HG02885 (cell line): ENCODE results near the gene ASTL.

Experiments
- ATAC-seq: cut with Tn5 transposase; IDR thresholded peaks from one replicate; pipeline ENCODE4 v1.9.1; 2021; ENCODE audit warnings: mild to moderate bottlenecking; ENCODE audit not compliant: unreplicated experiment, poor library complexity

ASTL gene

DNA sequence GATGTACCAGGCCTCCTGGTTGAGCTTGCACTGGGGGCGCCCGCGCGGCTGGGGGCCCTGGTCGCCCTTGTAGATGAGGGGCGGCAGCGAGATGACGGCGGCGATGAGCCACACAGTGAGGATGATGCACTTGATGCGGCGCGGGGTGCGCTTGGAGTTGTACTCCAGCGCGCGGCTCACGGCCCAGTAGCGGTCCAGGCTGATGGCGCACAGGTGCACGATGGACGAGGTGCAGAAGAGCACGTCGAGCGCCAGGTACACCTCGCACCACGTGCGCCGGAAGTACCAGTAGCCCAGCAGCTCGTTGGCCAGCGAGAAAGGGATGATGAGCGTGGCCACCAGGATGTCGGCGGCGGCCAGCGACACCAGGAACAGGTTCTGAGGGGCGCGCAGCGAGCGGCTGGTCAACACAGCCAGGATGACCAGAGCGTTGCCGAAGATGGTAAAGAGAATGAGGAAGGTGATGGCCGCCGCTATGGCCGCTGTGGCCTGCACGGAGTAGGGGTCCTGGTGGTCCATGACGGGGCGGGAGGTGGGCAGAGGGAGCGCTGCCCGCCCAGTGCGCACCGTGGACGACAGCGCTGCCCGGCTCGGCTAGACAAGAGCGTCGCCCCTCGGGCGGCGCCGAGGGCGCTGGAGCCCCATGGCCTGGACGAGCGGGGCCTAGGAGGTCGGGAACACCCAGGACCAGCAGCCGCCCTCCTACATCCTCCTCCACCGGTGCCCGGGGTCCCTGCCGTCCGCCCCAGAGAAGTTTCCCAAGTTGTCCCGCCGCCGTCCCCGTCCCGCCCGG lies 22.5 kb downstream of the ASTL start:
- no peak for ATAC-seq

DNA sequence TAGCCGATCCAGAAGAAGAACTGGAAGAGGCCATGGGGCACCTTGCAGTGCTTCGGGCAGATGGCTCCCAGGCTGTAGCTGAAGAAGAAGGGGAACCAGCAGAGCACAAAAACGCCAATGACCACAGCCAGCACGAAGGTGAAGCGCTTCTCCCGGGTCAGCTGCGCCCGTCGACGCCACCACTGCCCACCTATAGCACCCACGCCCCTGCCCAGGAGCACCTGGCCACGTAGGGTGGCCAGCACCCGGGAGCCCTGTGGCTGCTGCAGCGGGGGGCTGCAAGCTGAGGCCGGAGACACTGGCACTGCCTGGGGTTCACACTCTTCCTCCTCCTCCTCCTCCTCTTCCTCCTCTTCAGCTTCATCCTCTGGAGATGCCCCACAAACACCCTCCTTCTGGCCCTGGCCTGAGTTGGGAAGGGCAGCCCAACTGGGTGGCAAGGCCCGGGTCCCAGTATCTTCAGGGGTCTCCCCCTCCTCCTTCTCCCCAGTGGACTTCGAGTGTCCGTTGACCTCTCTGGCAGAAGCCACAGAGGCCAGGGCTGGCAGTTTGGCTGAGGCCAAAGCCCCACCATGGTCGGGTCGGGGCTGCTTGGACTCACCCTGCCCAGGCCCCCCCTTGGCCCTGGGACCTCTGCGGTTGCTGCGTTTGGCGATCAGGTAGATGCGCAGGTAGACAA lies 23.3 kb downstream of the ASTL start:
- ATAC-seq: no peak

DNA sequence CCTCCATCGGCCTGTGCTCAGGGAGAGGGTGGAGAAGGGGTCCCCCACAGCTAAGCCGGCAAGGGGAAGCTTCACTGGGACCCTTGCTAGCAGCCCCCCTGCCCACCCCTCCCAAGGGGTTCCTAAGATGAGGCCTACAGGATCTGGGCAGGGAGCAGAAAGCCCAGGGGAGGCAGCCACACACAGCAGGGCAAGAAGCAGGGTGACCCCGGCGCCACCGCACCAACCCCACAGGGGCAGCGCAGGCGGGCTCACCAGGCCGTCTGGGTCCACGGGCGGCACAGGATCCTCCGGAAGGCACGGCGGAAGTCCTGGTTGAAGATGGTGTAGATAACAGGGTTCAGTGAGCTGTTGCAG lies 23.8 kb downstream of the ASTL start:
- ATAC-seq: no peak

DNA sequence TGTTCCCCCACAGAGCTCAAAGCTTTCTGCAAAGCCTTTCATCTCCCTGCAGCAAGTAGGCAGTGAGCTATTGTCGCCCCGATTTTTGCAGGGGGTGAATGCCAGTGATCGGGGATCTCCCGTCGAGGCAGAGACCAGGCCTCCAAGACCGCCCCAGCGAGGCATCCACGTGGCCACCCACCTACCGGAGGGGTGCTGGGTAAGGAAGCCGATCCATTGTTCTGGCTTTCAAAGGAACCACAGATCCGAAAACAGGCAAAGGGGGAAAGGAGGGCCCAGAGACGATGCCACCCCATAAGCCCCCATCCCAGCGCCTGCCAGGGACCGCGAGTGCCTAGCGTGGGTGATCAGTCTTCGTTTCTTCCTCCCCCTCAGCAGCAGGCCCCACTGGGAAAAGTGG lies 24.4 kb downstream of the ASTL start:
- ATAC-seq: no peak

DNA sequence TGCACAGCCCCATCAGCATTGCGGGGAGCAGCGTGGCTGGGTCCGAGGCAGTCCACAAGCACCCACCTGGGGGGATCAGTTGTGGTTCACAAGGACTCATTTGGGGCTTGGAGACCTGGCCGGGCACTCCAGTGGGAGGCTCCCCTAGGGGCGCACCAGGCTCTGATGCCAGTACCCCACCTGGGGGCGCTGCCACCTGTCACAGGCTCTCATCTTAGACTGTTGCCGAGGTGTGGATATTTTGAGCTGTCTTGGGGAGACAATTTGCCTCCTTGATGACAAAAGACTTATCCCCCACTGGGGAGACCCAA lies 25.0 kb downstream of the ASTL start:
- ATAC-seq: no peak

DNA sequence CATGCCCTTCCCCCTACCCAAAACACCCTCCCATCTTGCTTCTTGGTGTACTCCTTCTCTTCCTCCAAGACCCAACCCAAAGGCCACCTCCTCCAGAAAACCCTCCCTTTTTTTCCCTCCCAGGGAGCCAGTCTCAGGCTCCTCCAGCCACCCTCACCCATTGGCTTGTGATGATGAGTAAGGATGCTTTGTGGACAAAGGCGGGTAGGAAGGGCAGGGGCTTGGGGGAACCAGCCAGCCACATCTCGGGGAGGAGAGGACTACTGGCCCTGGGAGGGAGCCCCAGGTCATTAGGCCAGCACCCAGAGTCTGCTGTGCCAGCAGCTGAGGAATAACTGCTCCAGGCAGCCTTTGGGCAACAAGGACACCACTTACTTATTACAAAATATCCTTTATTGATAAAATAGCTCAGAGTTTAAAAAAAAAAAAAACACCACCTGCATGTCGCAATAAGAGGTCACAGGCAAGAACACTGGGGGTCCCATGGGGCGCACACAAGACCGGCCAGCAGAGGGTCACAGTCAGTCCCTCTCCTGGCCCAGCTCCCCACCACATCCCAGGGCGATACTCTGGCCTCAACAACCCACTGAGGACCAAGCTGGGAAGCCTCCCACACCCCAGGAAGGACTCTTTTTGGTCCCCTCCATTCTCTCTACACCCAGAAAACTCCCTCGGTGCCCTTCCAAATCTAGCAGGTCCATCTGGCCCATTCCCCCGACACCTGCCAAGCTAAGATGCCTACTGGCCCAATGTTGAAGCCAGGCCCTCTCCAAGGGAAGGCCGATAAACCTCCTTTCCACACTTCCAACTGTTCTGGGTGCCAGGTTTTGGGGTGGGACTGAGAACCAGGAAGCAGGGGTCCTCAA lies 25.6 kb downstream of the ASTL start:
- ATAC-seq: no peak

DNA sequence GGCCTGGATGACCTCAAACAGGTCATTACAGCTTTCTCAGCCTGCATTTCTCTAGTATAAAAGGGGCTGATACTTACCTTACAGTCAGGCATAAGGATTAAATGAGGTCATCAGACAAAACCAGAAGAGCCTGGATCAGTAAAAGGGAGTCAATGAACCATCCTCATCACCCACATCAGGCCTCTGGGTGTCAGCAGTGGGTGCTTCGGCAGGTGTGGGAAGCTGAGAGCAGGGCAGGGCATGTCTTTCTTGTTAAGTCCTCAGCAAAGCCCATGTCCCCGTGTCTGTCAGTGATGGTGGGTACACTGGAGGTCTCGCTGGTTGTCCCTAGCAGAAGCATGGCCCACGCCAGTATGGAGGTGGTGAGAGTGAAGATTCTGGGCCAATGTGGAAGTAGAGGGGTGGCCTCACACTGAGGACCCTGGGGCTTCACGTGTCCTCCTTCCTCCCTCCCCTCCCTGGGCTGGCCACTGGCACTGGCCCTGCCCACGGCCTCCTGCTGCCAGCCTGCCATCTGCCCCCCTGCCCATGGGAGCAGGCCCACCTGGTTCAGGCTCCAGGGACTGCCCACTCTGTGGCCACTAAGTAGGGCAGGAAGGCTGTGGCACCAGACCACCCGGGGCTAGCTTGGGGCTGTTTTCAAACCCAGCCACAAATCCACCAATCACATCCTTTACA lies 26.3 kb downstream of the ASTL start:
- ATAC-seq: no peak

DNA sequence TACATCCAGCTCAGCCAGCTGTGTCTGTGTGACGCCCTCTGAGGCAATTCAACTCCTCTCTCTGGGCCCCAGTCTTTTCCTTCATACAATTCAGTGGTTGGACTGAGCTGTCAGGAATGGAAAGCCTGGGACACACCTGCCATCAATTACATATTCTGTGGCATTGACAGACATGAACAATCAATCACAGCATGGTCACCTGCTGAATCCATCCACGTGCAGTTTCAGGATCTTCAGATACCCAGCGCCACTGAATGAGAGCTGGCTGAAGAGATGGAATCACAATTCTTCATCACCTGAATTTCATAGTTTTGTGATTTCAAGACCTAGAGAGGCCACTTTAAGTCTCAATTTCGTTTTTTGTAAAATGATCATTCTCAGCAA lies 27.1 kb downstream of the ASTL start:
- ATAC-seq: no peak

DNA sequence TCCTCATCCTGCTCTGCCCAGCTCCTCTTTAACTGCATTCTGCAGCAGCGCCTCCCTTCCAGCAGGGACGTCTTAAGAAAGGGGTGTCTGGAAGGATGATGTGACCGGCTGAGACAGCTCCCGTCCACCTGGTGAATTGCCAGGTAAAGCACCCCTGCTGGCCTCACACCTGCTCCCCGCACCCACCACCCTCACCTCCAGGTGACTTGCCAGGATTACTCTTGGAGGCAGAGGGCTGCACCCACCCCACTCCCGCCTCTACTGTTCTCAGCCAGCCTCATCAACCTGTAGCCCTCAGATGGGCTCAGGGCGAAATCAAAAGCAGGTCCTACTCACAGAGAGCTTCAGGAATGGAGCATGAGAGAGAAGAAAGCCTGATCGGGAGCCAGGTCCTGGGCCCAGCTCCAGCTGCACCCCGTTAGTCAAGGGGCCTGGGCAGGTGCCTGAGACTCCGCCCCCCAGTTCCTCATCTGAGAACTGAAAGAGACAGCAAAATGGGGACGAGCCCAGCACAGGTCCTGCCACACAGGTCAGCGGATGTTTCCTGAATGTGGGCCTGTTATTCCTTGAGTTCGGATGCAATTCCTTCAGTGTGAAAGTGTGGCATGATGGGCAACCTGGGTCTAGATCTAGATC lies 27.6 kb downstream of the ASTL start:
- ATAC-seq: no peak

DNA sequence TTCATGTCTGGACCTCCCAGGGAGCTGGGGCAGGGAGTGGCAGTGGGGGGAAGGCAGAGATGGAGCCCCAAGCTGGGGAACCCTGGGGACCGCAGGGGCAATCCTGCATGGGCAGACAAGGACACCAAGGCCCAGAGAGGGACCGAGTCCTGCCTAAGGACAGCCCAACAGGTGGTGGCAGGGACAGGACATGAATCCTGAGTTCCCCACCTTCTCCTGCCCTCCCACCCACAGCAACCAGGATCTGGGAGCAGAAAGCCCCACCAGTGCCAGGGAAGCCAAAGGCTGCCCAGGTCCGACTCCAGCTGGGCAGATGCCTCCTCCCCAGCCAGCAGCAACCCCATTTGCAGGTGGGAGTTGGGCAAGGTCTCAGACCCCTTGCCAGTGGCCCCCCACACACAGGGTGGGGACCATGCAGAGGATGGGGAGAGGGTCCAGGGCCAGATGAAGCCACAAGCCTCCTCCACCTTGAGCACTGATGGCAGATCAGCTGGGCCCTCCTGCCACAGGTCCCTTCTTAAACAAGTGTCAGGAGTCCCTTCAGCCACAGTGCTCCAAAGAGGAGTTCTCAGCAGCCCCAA lies 28.3 kb downstream of the ASTL start:
- no peak for ATAC-seq

DNA sequence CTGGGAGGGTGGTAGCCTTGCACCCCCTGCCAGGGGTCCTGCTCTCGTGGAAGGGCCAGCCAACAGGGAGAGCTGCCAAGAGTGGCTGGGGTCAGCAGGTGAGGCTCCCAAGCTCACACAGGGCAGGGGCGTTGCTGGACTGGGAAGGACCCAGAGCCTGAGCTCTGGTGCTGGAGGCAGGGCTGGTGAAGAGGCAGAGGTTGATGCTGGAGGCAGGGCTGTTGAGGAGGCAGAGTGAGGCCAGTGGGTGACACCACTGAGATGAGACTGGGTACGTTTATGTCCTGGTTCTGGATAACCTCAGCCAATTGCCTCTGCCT lies 29.0 kb downstream of the ASTL start:
- no peak for ATAC-seq

DNA sequence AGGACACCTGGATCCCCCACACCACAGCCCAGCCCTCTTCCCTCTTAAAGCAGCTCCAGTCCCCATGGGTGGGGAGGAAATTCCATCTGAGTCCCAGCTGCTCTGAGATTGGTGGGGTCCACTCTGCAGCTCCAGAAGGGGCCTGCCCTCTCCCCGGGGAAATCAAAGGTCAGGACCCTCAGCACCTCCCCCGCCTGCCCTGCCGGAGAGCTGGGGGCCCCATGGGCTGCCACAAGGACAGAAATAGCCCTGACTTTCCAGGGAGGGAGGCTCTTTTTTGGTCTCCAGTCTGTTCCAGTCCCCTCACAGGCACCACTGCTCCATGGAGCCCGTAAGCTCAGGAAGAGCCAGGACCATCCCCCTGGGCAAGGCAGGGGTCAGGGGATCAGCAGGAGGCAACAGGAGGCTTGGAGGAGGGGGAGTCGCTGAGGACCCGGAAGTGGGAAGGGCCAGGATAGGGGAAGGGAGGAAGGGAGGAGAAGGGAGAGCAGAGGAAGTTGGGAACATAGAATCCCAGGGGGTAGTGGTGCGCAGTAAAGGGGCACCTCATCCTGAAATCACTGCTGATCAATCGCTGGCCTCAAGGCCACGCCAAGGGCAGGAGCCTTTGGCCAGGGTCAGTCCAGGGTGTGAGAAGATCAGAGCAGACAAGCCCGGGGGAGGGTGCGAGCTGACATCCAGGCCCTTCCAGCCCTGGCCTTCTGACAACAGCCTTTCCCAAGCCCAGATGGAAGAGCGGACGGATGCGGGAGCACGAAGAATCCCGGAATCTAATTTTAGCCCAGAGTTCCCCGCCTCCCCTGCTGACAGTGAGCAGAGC lies 29.6 kb downstream of the ASTL start:
- no peak for ATAC-seq

DNA sequence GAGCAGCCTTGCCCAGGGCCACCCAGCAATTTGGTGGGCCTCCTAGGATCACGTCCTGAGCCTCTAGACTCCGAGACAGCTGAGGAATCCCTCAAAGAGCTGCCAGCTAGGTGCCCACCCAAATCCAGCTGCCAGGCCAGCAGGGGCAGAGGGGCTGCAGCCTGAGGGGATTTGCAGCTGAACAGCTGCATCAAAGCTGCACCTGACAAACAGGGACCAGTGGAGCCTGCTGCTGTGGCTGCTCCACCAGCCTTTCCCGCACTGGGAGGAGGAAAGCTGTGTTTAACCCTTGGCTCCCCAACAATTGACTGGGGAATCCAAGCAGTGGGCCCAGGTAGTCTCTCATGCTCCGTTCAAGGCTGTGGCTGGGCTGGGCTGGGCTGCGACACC lies 30.2 kb downstream of the ASTL start:
- no peak for ATAC-seq

DNA sequence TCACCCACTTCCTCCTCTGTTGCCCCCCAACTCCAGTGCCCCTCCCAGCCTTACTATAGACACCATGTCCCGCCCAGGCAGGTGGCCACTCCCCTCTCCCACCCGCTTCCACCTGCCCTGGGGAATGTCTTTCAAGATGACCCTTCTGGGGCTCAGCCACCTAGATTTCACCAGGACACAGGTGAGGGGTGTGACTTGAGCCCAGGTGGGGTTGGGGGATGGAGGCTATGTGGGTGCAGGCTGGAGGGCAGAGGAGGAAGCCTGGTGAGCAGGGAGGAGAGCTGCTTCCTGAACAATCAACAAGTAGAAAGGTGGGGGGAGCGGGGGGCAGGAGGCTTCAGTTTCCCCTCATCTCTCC lies 30.6 kb downstream of the ASTL start:
- ATAC-seq: no peak

DNA sequence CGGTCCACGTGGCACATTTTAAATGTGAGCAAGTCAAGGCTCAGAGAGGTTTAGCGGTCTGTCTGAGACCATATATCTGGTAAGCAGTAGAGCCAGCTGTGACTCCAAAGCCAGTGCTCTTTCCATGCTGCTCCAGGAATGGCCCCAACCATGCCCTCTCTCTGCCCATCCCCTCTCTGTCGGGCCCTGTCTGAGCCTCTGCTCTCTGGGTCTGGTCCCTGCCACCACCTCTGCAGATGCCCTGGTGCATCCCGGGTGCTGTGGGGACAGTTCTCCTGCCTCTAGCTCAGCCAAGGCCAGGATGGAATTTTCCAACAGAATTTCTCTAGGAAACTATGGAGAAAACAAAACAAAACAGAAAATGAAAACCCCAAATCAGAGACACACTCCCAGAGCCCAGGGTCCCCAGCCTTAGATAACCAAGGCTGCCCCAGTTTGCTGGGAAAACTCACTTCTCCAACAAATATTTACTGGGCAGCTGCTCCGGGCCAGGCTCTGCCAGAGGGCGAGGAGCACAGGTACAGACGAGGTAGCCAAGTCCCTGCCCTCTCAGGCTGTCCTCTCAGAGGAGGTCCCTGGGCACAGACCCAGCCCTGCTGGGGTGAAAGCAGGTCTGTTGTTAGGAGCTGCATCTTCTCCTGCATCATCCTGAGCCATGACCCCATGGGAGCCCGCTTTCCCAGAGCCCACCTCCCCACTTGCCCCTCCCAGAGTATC lies 31.2 kb downstream of the ASTL start:
- no peak for ATAC-seq

DNA sequence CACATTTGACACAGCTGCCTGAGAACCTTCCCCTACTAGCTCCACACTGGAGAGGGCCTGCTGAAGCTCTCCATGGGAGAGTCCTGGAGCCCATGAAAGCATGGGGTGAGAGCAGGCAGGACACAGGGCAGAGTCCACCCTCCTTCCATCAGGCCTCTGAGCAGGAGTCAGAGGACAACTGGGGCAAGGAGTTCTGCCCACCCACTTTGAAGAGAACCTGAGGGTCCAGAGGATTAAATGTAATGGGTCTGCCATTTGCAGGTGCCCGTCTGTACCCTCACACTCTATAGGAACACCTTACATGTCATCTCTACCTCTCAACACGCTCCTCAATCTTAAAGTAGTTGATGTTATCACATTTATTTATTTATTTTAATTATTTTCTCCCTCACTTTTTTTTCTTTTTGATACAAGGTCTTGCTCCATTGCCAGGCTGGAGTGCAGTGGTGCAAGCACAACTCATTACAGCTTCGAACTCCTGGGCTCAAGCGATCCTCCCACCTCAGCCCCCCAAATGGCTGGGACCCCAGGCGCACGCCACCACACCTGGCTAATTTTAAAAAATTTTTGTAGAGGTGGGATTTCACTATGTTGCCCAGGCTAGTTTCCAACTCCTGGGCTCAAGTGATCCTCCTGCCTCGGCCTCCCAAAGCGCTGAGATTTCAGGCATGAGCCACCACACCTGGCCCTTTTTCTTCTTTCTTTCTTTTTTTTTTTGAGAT lies 32.1 kb downstream of the ASTL start:
- no peak for ATAC-seq

DNA sequence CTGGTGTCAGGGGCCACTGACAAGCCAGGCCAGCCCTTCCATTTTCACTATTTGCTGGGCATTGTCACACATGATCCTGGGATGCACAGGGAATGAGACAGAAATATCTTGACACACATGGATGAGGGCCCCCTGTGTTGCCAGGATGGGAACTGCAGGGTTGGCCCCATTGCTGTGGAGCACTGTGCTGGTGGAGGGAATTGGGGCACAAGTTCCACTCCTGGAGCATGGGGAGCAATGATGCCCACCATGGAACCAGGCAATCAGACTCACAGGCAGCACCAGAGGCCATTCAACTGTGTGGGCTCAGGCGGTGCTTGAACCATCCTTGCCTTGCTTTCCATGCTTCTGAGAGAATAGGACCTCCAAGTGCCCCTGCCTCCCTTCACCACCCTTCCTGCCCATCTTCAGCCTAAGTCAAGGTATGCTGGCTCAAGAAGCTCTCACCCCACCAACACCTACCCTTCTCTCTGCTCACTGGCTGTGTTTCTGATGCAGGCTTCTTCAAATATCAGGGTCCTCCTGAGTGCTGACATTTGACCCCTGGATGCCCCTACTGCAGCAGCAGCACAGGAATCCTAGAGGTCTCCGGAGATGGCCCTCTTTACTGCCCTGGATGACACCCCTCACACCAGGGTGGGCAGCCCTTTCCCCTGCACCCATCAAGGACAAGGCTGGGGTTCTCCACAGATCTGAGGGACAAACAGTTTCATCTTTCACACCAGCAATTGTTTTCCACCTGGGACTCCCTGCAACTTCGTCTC lies 33.0 kb downstream of the ASTL start:
- no peak for ATAC-seq

DNA sequence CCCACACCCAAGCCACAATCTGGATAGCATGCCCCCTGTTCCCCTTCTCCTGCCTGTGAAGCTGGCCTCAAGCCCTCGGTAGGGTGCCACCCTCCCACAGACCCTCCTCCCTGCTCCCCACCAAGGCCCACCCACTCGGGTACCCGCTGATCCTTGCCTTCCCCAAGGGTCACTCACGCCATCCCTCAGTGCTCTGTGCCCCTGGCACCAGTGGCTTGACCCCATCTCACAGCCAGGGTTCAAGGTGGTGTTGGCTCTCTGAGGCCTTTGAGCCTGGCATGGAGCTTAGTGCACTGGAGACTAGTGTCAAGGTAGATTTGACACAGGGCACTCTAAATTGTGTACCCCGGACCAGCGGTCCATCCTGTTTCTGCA lies 33.8 kb downstream of the ASTL start:
- no peak for ATAC-seq
